Measurements from ENCODE around the gene AMELX. TPM values are rescaled to one million over a fixed set of nuclear protein-coding genes. Genes with fewer than 3 reads are reported as not detected.

AMELX gene
- total RNA-seq, 1 donor from 2014 or later: not detected

GRCh38 chrX:11321986-11322385 is 28.8 kb downstream of the AMELX start:
- Histone ChIP-seq H3K27me3 (ENCODE audit: insufficient read depth, low read length) (no peaks in the 10 kb centered on the region), H3K4me3 (ENCODE audit: insufficient read depth, low read depth, low read length) (no peak overlapping the region), H2AFZ (ENCODE audit: low read depth, low read length) (no peak overlapping the region), H3K9me3 (ENCODE audit: insufficient read depth, low read depth, low read length) (no peaks in the 10 kb centered on the region), H3K79me2 (ENCODE audit: insufficient read depth, low read length) (no peaks in the 10 kb centered on the region), H3K27ac (ENCODE audit: low read depth, low read length) (no peak overlapping the region), H3K4me1 (ENCODE audit: insufficient read depth, low read length) (no peaks in the 10 kb centered on the region), H3K9ac (ENCODE audit: low read length) (no peak overlapping the region), H4K20me1 (ENCODE audit: insufficient read depth, low read length) (no peaks in the 10 kb centered on the region), H3K4me2 (ENCODE audit: low read length) (no peak overlapping the region), H3K36me3 (ENCODE audit: insufficient read depth, low read length) (no peaks in the 10 kb centered on the region)
- Mint-ChIP-seq H3K36me3 (ENCODE audit: low read depth, unreplicated experiment) (no peaks in the 10 kb centered on the region), H3K27me3 (ENCODE audit: low read depth, unreplicated experiment) (no peaks in the 10 kb centered on the region), H3K27ac (ENCODE audit: unreplicated experiment) (no peak overlapping the region), H3K9me3 (ENCODE audit: unreplicated experiment) (no peaks in the 10 kb centered on the region), H3K4me3 (ENCODE audit: unreplicated experiment) (no peak overlapping the region), H3K4me1 (ENCODE audit: low read depth, unreplicated experiment) (no peaks in the 10 kb centered on the region)
- peak; percentile 86 for FAIRE-seq
- no peak for TF ChIP-seq EZH2 (IDR thresholded peaks at IDR 0.05; ENCODE audit: insufficient read depth, low read length)
- TF ChIP-seq CTCF (IDR thresholded peaks at IDR 0.05; ENCODE audit: insufficient read depth, low read depth, low read length): no peak
- no peak for DNase-seq (ENCODE audit: low read depth)

GRCh38 chrX:11328134-11328533 is 34.9 kb downstream of the AMELX start:
- Histone ChIP-seq H3K36me3 (ENCODE audit: insufficient read depth, low read length) (no peaks in the 10 kb centered on the region), H3K4me2 (ENCODE audit: low read length) (no peak overlapping the region), H3K9me3 (ENCODE audit: insufficient read depth, low read depth, low read length) (no peaks in the 10 kb centered on the region), H3K27me3 (ENCODE audit: insufficient read depth, low read length) (no peaks in the 10 kb centered on the region), H2AFZ (ENCODE audit: low read depth, low read length) (no peak overlapping the region), H3K9ac (ENCODE audit: low read length) (no peak overlapping the region), H3K27ac (ENCODE audit: low read depth, low read length) (no peak overlapping the region), H3K4me1 (ENCODE audit: insufficient read depth, low read length) (no peaks in the 10 kb centered on the region), H3K79me2 (ENCODE audit: insufficient read depth, low read length) (no peaks in the 10 kb centered on the region), H3K4me3 (ENCODE audit: insufficient read depth, low read depth, low read length) (no peak overlapping the region), H4K20me1 (ENCODE audit: insufficient read depth, low read length) (no peaks in the 10 kb centered on the region)
- Mint-ChIP-seq H3K36me3 (ENCODE audit: low read depth, unreplicated experiment) (no peaks in the 10 kb centered on the region), H3K4me1 (ENCODE audit: low read depth, unreplicated experiment) (no peaks in the 10 kb centered on the region), H3K9me3 (ENCODE audit: unreplicated experiment) (peaks cover 2% of the 10 kb centered on the region), H3K4me3 (ENCODE audit: unreplicated experiment) (no peak overlapping the region), H3K27me3 (ENCODE audit: low read depth, unreplicated experiment) (no peaks in the 10 kb centered on the region), H3K27ac (ENCODE audit: unreplicated experiment) (no peak overlapping the region)
- TF ChIP-seq CTCF (IDR thresholded peaks at IDR 0.05; ENCODE audit: insufficient read depth, low read depth, low read length) (no peak), EZH2 (IDR thresholded peaks at IDR 0.05; ENCODE audit: insufficient read depth, low read length) (no peak)
- DNase-seq (ENCODE audit: low read depth) (no peak), FAIRE-seq (peak; percentile 98)

- Mint-ChIP-seq H3K27me3 (ENCODE audit: low read depth, unreplicated experiment) (no peaks in the 10 kb centered on the region), H3K4me3 (ENCODE audit: unreplicated experiment) (no peak overlapping the region), H3K27ac (ENCODE audit: unreplicated experiment) (no peak overlapping the region), H3K36me3 (ENCODE audit: low read depth, unreplicated experiment) (no peaks in the 10 kb centered on the region), H3K9me3 (ENCODE audit: unreplicated experiment) (peaks cover 2% of the 10 kb centered on the region), H3K4me1 (ENCODE audit: low read depth, unreplicated experiment) (no peaks in the 10 kb centered on the region)
- Histone ChIP-seq H3K4me2 (ENCODE audit: low read length) (no peak overlapping the region), H3K27ac (ENCODE audit: low read depth, low read length) (no peak overlapping the region), H3K9me3 (ENCODE audit: insufficient read depth, low read depth, low read length) (no peaks in the 10 kb centered on the region), H3K79me2 (ENCODE audit: insufficient read depth, low read length) (no peaks in the 10 kb centered on the region), H3K27me3 (ENCODE audit: insufficient read depth, low read length) (no peaks in the 10 kb centered on the region), H3K4me3 (ENCODE audit: insufficient read depth, low read depth, low read length) (no peak overlapping the region), H3K36me3 (ENCODE audit: insufficient read depth, low read length) (no peaks in the 10 kb centered on the region), H2AFZ (ENCODE audit: low read depth, low read length) (no peak overlapping the region), H4K20me1 (ENCODE audit: insufficient read depth, low read length) (no peaks in the 10 kb centered on the region), H3K9ac (ENCODE audit: low read length) (no peak overlapping the region), H3K4me1 (ENCODE audit: insufficient read depth, low read length) (no peaks in the 10 kb centered on the region)
- DNase-seq (ENCODE audit: low read depth): peak; percentile 10
- TF ChIP-seq EZH2 (IDR thresholded peaks at IDR 0.05; ENCODE audit: insufficient read depth, low read length): no peak
- no peak for TF ChIP-seq CTCF (IDR thresholded peaks at IDR 0.05; ENCODE audit: insufficient read depth, low read depth, low read length)
- no peak for FAIRE-seq
Observed at GRCh38 chrX:11329021-11329420, 35.8 kb downstream of the AMELX start.

Measured in astrocyte (in vitro differentiated cells and primary cell).